HepG2 (cell line): ENCODE measurements around the gene GCDH. TPM values are rescaled to one million over a fixed set of nuclear protein-coding genes. Genes with fewer than 3 reads are reported as not detected.

Experiments
- BRD4 ChIP-seq: sonication (generic); formaldehyde crosslinking; IDR thresholded peaks from 2 replicates; pipeline ENCODE4 v1.4.0; 2020; ENCODE audit warnings: missing genetic modification reagents
- CHD4 ChIP-seq: fragments of 200-600 bp; sonication (generic); IDR thresholded peaks from 2 replicates; pipeline ENCODE4 v1.7.0; 2017; ENCODE audit warnings: mild to moderate bottlenecking, low read length, borderline replicate concordance
- GFI1 ChIP-seq: sonication (generic); formaldehyde crosslinking; IDR thresholded peaks from 2 replicates; pipeline ENCODE4 v1.5.0; 2020; ENCODE audit warnings: missing genetic modification reagents, mild to moderate bottlenecking, borderline replicate concordance
- HNRNPUL1 ChIP-seq: fragments of 200-400 bp; formaldehyde crosslinking; IDR thresholded peaks from 2 replicates; pipeline ENCODE4 v1.6.1; 2017; ENCODE audit warnings: low read depth, mild to moderate bottlenecking, low read length, moderate library complexity
- PHB2 ChIP-seq: fragments of 450-650 bp; IDR thresholded peaks from 2 replicates; pipeline ENCODE4 v1.6.1; 2018; ENCODE audit not compliant: partially characterized antibody
- YEATS4 ChIP-seq: sonication (generic); formaldehyde crosslinking; IDR thresholded peaks from 2 replicates; pipeline ENCODE4 v1.4.0; 2020; ENCODE audit warnings: missing genetic modification reagents, borderline replicate concordance
- ZMYM4 ChIP-seq: sonication (generic); formaldehyde crosslinking; IDR thresholded peaks from 2 replicates; pipeline ENCODE4 v1.8.1; 2023; ENCODE audit warnings: mild to moderate bottlenecking, missing genetic modification reagents
- ZNF12 ChIP-seq: sonication (generic); formaldehyde crosslinking; IDR thresholded peaks from 2 replicates; pipeline ENCODE4 v1.5.0; 2020; ENCODE audit warnings: missing genetic modification reagents
- ZNF136 ChIP-seq: sonication (generic); formaldehyde crosslinking; IDR thresholded peaks from 2 replicates; pipeline ENCODE4 v1.8.1; 2022; ENCODE audit warnings: low read depth, mild to moderate bottlenecking, moderate library complexity, missing genetic modification reagents
- ZNF558 ChIP-seq: sonication (generic); formaldehyde crosslinking; IDR thresholded peaks from 2 replicates; pipeline ENCODE4 v1.9.0; 2022; ENCODE audit warnings: mild to moderate bottlenecking, missing genetic modification reagents, borderline replicate concordance
- ZNF746 ChIP-seq: sonication (generic); formaldehyde crosslinking; IDR thresholded peaks from 2 replicates; pipeline ENCODE4 v1.8.0; 2022; ENCODE audit warnings: mild to moderate bottlenecking, missing genetic modification reagents
- ZNF768 ChIP-seq: sonication (generic); formaldehyde crosslinking; IDR thresholded peaks from 2 replicates; pipeline ENCODE4 v1.4.0; 2020; ENCODE audit warnings: missing genetic modification reagents
- ZNF775 ChIP-seq: sonication (generic); formaldehyde crosslinking; IDR thresholded peaks from 2 replicates; pipeline ENCODE4 v1.4.0; 2020; ENCODE audit warnings: missing genetic modification reagents, mild to moderate bottlenecking, moderate library complexity, borderline replicate concordance
- ZNF788 ChIP-seq: sonication (generic); formaldehyde crosslinking; IDR thresholded peaks from 2 replicates; pipeline ENCODE4 v1.5.0; 2020; ENCODE audit warnings: mild to moderate bottlenecking, missing genetic modification reagents, borderline replicate concordance
- polyA plus RNA-seq, 8 experiments: library from polyadenylated mRNA; depleted of rRNA in 3 of 8; stranded (reverse) in 7 of 8; unstranded in 1 of 8; fragments of >200 nt; fragmentation: Illumina TruSeq in 4 of 8; extraction: Trizol in 4 of 8; gene quantifications; 2 replicates each; pipeline versions ENCODE4 v1.2.1 to v1.2.3, GENCODE V29; 2011 to 2016; ENCODE audit warnings: low read depth in 4 of 8, missing spikeins in 1 of 8, mixed read lengths in 1 of 8; ENCODE audit not compliant: insufficient read depth in 1 of 8
- total RNA-seq, 5 experiments: library from RNA; depleted of rRNA; stranded (reverse); fragments of >200 nt; fragmentation: Illumina TruSeq; extraction: Trizol; gene quantifications; 2 replicates each; pipeline ENCODE4 v1.2.3, GENCODE V29; 2016; ENCODE audit warnings: low read depth in 1 of 5
- TF ChIP-seq, protein P1 (sequence below): sonication (generic); formaldehyde crosslinking; IDR thresholded peaks from 2 replicates; pipeline ENCODE4 v1.5.0; 2020; ENCODE audit warnings: mild to moderate bottlenecking, missing genetic modification reagents
- TF ChIP-seq, protein P2 (sequence below): IDR thresholded peaks from 2 replicates; pipeline ENCODE4 v1.6.1; 2016; ENCODE audit warnings: control low read depth
- TF ChIP-seq, protein P3 (sequence below): sonication (generic); formaldehyde crosslinking; IDR thresholded peaks from 2 replicates; pipeline ENCODE4 v1.4.0; 2020; ENCODE audit warnings: mild to moderate bottlenecking, missing genetic modification reagents
- TF ChIP-seq, protein P4 (sequence below): fragments of 450-650 bp; IDR thresholded peaks from 2 replicates; pipeline ENCODE4 v1.6.1; 2017
- TF ChIP-seq, protein P5 (sequence below): sonication (generic); formaldehyde crosslinking; IDR thresholded peaks from 2 replicates; pipeline ENCODE4 v1.5.0; 2020; ENCODE audit warnings: missing genetic modification reagents
- TF ChIP-seq, protein P6 (sequence below): sonication (generic); formaldehyde crosslinking; IDR thresholded peaks from 2 replicates; pipeline ENCODE4 v1.5.0; 2020; ENCODE audit warnings: missing genetic modification reagents
- TF ChIP-seq, protein P7 (sequence below): IDR thresholded peaks from 2 replicates; pipeline ENCODE4 v1.6.1; 2016; ENCODE audit warnings: low read depth, borderline replicate concordance

Gene GCDH
- total and polyA plus RNA-seq, 2 of the 13 experiments (the other 11 are each of a cell fraction or from before 2014, with no cell fraction given), result 15.1 to 38.0 TPM

DNA sequence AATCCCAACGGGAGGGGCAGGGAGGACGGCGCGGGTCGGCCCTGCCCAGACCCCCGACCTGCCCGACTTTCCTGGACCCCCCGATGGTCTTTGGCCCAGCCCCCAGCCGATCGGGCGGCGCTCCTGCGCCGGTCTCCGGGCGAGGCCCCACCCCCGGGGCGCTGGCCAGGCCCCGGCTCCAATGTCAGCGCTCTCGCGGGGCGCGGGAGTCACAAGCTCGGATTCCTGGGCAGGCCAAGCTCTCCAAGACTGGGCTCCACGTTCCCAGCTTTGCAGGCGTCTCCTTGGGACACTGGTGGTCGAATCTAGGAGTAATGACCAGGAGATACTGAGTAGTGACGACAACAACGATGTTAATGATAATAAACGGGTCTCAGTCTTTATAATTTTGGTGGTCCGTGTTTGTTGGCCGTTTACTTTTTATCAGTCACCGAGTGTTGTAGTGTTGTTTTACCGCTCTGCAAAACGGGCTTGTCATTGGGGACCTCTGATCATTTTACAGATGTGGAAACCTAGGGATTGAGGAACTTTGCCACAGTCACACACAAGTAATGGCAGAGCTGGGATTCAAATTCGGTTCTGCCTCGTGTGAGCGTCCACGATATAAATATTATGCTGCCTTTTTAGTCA lies 55.2 kb downstream of the GCDH start (continued):
- TF ChIP-seq, protein P1, sequence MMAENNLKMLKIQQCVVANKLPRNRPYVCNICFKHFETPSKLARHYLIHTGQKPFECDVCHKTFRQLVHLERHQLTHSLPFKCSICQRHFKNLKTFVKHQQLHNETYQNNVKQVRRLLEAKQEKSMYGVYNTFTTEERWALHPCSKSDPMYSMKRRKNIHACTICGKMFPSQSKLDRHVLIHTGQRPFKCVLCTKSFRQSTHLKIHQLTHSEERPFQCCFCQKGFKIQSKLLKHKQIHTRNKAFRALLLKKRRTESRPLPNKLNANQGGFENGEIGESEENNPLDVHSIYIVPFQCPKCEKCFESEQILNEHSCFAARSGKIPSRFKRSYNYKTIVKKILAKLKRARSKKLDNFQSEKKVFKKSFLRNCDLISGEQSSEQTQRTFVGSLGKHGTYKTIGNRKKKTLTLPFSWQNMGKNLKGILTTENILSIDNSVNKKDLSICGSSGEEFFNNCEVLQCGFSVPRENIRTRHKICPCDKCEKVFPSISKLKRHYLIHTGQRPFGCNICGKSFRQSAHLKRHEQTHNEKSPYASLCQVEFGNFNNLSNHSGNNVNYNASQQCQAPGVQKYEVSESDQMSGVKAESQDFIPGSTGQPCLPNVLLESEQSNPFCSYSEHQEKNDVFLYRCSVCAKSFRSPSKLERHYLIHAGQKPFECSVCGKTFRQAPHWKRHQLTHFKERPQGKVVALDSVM, result no peak
- TF ChIP-seq, protein P2, sequence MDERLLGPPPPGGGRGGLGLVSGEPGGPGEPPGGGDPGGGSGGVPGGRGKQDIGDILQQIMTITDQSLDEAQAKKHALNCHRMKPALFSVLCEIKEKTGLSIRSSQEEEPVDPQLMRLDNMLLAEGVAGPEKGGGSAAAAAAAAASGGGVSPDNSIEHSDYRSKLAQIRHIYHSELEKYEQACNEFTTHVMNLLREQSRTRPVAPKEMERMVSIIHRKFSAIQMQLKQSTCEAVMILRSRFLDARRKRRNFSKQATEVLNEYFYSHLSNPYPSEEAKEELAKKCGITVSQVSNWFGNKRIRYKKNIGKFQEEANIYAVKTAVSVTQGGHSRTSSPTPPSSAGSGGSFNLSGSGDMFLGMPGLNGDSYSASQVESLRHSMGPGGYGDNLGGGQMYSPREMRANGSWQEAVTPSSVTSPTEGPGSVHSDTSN (CRISPR knock-in tag), result no peak
- TF ChIP-seq ZNF136 (CRISPR knock-in tag) (0 out of 2 replicates have a peak, but pooled peaks have one; percentile 30), ZNF788 (CRISPR knock-in tag) (no peak), ZNF12 (0 out of 2 replicates have a peak, but pooled peaks have one; percentile 4), PHB2 (no peak), ZNF558 (no peak; the same call in 1 of the 2 replicates), CHD4 (no peak), HNRNPUL1 (no peak), BRD4 (no peak), YEATS4 (CRISPR knock-in tag) (peak; percentile 10; the same call in 1 of the 2 replicates), ZNF775 (CRISPR knock-in tag) (no peak), ZNF746 (no peak), GFI1 (CRISPR knock-in tag) (peak; percentile 4; the same call in 1 of the 2 replicates), ZNF768 (CRISPR knock-in tag) (no peak), ZMYM4 (CRISPR knock-in tag) (no peak)
- TF ChIP-seq, protein P3, sequence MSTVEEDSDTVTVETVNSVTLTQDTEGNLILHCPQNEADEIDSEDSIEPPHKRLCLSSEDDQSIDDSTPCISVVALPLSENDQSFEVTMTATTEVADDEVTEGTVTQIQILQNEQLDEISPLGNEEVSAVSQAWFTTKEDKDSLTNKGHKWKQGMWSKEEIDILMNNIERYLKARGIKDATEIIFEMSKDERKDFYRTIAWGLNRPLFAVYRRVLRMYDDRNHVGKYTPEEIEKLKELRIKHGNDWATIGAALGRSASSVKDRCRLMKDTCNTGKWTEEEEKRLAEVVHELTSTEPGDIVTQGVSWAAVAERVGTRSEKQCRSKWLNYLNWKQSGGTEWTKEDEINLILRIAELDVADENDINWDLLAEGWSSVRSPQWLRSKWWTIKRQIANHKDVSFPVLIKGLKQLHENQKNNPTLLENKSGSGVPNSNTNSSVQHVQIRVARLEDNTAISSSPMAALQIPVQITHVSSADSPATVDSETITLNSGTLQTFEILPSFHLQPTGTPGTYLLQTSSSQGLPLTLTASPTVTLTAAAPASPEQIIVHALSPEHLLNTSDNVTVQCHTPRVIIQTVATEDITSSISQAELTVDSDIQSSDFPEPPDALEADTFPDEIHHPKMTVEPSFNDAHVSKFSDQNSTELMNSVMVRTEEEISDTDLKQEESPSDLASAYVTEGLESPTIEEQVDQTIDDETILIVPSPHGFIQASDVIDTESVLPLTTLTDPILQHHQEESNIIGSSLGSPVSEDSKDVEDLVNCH (CRISPR knock-in tag), result no peak
- TF ChIP-seq, protein P4, sequence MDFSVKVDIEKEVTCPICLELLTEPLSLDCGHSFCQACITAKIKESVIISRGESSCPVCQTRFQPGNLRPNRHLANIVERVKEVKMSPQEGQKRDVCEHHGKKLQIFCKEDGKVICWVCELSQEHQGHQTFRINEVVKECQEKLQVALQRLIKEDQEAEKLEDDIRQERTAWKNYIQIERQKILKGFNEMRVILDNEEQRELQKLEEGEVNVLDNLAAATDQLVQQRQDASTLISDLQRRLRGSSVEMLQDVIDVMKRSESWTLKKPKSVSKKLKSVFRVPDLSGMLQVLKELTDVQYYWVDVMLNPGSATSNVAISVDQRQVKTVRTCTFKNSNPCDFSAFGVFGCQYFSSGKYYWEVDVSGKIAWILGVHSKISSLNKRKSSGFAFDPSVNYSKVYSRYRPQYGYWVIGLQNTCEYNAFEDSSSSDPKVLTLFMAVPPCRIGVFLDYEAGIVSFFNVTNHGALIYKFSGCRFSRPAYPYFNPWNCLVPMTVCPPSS, result no peak
- TF ChIP-seq, protein P5, sequence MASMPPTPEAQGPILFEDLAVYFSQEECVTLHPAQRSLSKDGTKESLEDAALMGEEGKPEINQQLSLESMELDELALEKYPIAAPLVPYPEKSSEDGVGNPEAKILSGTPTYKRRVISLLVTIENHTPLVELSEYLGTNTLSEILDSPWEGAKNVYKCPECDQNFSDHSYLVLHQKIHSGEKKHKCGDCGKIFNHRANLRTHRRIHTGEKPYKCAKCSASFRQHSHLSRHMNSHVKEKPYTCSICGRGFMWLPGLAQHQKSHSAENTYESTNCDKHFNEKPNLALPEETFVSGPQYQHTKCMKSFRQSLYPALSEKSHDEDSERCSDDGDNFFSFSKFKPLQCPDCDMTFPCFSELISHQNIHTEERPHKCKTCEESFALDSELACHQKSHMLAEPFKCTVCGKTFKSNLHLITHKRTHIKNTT (CRISPR knock-in tag), result no peak
- TF ChIP-seq, protein P6, sequence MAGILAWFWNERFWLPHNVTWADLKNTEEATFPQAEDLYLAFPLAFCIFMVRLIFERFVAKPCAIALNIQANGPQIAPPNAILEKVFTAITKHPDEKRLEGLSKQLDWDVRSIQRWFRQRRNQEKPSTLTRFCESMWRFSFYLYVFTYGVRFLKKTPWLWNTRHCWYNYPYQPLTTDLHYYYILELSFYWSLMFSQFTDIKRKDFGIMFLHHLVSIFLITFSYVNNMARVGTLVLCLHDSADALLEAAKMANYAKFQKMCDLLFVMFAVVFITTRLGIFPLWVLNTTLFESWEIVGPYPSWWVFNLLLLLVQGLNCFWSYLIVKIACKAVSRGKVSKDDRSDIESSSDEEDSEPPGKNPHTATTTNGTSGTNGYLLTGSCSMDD, result no peak
- TF ChIP-seq, protein P7, sequence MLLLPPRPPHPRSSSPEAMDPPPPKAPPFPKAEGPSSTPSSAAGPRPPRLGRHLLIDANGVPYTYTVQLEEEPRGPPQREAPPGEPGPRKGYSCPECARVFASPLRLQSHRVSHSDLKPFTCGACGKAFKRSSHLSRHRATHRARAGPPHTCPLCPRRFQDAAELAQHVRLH, result no peak
